NOMO-1 treated with DMSO at 0.1 percent for 48 hours (cell line): ENCODE data around the gene CCSAP.
"Not testable (repeated sequence)": the region's sequence is repeated elsewhere in the genome, so short reads cannot be mapped to it uniquely, and the experiment has no call there.

Source experiments
- DNase-seq: peaks from one replicate; lab custom pipeline; 2025; ENCODE audit not compliant: unreplicated experiment; lab: John Stamatoyannopoulos, UW

The CCSAP gene

DNA sequence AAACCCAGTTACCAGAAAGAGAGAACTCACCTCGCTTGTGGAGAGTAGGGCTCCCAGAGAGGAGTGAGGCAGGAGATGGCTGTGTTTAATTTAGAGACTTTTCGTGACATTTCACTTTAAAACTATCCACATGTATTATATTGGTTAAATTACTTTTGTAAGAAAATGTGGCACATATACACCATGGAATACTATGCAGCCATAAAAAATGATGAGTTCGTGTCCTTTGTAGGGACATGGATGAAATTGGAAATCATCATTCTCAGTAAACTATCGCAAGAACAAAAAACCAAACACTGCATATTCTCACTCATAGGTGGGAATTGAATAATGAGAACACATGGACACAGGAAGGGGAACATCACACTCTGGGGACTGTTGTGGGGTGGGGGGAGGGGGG, 51.2 kb downstream of the CCSAP start:
- DNase-seq: not testable (repeated sequence)

DNA sequence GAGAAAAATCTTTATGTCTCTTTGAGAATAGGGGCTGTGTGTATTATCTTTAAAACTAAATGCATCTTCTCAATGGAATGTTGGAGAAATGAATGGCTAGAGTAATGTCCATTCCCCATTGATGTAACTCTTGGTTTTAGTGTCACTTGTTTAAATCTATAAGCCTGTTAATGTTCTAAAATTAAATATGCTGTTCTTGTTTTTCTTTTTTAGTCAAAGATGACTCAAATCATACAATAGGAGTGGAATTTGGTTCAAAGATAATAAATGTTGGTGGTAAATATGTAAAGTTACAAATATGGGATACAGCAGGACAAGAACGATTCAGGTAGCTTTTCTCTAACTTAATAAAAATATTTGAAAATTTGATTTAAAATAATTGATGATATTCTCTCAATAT, 54.3 kb downstream of the CCSAP start:
- no peak for DNase-seq

DNA sequence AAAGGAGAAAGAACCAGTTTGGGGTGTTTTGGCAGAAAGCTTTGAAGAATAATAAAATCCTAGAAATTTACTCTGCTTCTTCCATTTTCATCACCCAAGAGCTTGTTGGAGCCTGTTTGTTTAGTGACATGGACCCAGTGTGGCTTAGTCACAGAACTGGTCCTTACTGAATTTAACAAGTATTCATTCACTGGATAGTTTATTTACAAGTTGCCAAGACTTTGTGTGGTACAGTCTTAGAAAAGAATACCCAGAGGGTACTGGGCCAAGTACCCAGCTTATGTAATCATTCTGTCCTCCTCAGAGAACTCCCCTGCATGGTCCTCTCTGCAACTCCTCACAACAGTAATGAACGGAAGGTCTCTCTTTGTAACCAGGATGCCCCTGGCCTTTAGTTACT, 55.6 kb downstream of the CCSAP start:
- DNase-seq: no peak

GRCh38 chr1:229286099-229286766, 56.6 kb downstream of the CCSAP start:
- DNase-seq: no peak

DNA sequence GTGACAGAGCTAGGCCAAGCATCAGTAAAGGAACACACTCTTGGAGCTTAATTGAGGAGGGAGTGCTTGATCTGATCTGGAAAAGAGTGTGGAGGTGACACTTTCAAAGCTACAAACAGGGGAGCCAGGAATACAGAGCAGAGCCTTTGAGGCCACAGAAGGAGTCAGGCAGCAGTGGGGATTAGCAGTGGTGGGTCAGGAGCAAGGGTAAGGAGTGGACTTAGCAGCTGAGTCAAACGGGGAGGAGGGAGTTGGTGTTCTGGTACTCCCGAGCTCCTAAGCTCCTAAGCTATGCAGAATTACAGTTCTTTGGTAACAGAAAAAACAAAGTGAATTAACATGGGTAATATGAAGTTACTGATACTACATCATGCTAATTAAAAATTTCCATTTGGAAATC, 57.4 kb downstream of the CCSAP start:
- no peak for DNase-seq

GRCh38 chr1:229284887-229285286, 58.0 kb downstream of the CCSAP start:
- DNase-seq: no peak

GRCh38 chr1:229283183-229283611, 59.6 kb downstream of the CCSAP start:
- DNase-seq: no peak

DNA sequence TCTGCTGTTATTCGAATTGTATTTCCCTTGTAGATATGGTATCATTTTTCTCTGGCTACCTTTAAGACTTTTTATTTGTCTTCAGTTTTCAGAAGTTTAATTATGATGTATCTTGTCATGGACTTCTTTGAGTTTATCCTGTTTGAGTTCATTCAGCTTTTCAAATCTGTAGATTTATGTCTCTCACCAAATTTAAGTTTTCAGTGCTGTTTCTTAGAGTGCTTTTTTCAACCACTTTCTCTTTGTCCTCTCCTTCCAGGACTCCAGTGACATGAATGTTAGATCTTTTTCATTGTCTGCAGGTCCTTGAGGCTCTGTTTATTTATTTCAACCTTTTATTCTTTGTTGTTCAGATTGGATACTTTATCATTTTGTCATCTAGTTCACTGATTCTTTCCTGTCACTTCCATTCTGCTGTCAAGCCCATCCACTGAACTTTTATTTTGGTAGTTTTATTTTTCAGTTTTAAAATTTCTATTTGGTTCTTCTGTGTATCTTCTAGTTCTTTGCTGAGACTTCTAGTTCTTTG, 60.5 kb downstream of the CCSAP start:
- DNase-seq: no peak

DNA sequence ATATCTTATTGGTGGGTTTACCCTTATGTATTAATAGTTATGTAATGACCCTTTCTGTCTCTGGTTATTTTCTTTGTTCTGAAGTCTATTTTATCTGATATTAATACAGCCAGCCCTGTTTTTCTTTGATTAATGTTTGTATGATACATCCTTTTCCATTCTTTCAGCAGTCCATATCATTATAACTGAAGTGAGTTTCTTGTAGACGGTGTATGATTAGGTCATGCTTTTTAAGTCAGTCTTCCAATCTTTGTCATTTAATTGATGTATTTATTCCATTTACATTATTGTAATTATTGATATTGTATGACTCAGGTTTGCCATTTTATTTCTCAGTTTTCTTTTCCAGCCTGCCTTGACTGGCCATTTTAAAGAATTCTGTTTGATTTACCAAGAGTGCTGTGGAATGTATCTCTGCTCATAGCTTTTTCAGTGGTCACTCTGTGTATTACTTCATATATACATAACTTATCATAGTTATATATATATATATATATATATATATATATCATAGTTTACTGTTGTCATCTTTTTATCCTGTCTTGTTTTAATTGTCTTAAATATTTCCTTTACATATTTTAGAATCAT, 61.4 kb downstream of the CCSAP start:
- DNase-seq: no peak

DNA sequence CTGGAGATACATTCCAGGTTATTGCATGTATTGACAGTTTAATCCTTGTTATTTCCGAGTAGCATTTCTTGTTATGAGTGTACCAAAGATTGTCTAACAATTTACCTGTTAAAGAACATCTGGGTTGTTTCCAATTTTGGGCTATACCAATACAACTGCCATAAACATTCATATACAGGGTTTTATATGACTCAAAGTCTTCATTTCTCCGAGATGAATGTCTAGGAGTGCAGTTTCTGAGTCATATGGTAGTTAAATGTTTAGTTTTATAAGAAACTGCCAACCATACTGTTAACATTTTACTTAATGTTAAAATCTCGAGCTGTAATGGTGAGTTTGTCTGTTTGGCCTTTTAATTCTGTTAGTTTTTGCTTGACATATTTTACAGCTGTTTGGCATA, 61.9 kb downstream of the CCSAP start:
- DNase-seq: no peak

DNA sequence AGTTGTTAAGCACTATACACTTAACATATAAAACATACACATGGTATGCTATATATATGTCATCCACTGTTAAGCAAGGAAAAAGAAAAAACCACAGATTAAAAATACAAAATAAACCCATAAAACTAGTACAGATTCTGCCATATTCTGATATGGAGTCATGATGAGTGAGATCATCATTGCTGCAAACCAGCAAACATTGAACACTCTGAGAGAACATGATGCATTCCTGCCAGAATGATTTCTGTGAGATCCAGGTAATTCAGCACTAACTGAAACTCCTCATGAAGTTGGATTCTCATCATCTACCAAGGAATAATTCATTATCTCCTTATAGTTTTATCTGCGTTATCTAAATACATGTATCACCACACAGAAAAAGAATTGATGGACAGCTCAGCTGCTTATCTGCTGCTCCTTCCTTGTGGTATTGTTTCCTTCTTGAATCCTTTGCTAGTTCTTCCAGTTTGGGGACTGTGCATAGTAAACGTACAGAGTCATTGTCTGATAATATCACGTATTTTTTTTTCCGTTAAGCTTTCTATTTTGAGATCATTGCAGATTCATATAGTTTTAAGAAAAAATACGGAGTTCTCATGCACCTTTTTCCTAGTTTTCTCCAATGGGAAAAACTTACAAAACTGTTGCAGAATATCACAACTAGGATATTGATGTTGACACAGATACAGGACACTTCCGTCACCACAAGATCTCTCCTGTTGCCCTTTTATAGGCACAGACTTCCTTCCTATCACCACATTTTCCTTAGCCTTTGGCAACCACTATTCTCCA, 62.6 kb downstream of the CCSAP start:
- DNase-seq: no peak

DNA sequence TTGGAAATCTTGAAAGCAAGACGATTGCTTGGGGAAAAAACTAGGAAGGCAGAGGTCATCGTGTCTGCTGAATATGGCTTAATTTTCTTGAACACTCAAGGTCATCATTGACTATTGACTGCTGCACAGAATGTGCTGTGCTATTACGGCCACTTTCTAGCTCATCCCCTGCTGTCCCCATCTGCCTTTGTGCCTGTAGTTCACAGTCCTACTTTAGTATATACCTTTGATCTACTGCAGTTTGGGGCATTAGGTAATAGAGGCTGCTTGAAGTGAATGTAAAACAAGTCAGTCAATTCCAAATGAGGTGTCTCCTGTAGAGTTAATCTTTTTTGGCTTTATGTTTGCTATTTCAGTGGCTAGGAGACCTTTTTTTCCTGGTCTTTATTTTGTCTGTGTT, 63.6 kb downstream of the CCSAP start:
- no peak for DNase-seq

GRCh38 chr1:229278120-229278741, 64.6 kb downstream of the CCSAP start:
- no peak for DNase-seq

- no peak for DNase-seq
Measured at GRCh38 chr1:229275005-229275404, 67.8 kb downstream of the CCSAP start.

DNA sequence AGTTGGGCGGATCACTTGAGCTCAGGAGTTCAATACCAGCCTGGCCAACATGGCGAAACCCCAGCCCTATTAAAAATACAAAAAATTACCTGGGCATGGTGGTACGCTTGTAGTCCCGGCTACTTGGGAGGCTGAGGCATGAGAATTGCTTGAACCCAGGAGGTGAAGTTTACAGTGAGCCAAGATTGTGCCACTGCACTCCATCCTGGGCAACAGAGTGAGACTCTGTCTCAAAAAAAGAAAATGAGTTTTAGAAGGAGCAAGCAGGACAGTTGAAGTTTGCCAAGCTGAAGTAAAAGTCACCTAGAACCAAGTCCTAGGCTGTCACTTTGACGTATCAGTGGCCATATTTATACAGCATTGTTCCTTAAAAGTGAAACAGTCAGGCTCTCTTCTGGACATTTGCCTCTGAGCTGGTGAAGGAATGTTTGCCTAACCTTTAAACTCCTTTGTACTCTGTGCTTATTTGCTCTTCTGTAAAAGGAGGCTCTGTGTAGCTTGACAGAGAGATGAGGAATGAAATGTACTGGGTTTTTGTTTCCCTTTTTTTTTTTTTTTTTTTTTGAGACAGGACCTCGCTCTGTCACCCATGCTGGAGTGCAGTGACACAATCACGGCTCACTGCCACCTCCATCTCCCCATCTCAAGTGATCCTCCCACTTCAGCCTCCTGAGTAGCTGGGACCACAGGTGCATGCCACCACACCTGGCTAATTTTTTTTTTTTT, 69.2 kb downstream of the CCSAP start:
- no peak for DNase-seq

DNA sequence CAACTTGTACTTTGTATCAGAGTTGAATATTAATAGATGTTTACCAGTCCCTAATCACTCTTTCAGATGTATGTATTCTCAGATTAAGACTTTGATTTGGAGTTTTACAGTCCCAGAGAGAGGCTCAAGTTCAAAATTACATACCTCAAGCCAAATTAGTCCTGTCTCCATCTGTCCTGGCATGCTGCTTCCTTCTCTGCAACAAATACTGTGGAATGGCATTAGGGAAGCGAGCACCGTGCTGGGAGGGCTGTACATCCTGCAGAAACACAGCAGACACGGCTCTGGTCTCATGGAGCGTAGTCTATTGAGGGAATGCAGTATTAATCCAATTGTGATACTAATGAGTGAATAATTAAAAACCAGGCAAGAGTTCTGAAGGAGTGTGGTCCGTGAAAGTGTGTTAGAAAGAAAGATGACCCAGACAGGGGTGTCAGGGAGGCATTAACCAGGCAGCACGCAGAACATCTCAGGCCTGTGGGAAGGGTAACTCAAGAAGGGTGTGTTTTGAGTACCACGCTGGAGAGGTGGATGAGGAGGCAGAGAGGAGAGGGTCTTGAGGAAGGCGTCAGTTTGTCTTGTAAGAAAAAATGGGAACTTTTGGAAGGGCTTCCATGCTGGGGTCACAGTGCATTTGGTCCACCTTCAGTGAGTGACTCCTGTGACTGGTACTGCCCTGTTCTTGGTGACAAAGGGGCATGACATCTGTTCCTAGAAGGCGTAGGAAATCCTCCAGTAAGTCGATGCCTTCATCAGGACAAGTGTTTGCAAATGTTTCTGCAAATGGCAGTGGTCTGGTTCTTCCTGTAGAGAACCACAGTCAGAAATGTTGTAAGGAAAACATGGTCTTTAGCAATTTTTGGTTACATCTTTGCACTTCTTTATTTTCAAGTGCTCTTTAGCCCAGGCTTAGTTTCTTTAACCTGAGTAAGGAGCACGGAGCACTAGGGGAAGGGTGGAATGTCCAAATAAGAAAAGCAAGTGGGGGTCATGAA, 70.4 kb downstream of the CCSAP start:
- DNase-seq: peak; percentile 58

GRCh38 chr1:229271448-229272159, 71.2 kb downstream of the CCSAP start:
- DNase-seq: peak; percentile 29
